Endothelial cell of umbilical vein (primary cell): ENCODE measurements around the gene SLC44A2. TPM values are rescaled to one million over a fixed set of nuclear protein-coding genes. Genes with fewer than 3 reads are reported as not detected.

Source experiments
- BruUV-seq: library from RNA; stranded (reverse); fragments of 400-500 nt; replicated peaks from 2 replicates; lab custom pipeline; 2021; lab: Mats Ljungman, UMichigan
- CTCF ChIA-PET: fragments of 300-600, 350-600 bp; sonication (Branson Sonifier 250); formaldehyde crosslinking; loops from one replicate; lab custom pipeline; 2021; ENCODE audit warnings: antibody characterized with exemption, inconsistent platforms; lab: Charles Lee
- POLR2A ChIA-PET: fragments of 300-600, 350-600 bp; sonication (Branson Sonifier 250); formaldehyde crosslinking; loops from one replicate; lab custom pipeline; 2021; ENCODE audit warnings: antibody characterized with exemption, inconsistent platforms; lab: Charles Lee
- DNase-seq: peaks from one replicate; pipeline ENCODE4 v3.0.0-alpha.2; 2011; ENCODE audit warnings: low read depth, low spot score
- FAIRE-seq: peaks from 2 replicates; lab custom pipeline; 2011; peaks lifted over from hg19 to GRCh38; lab: Jason Lieb, UNC
- H2AFZ ChIP-seq: 2 replicates; pipeline ENCODE4 v1.6.0; 2012; ENCODE audit warnings: low read depth, low read length, control low read depth, inconsistent platforms
- H3K27ac ChIP-seq: 2 replicates; pipeline ENCODE4 v1.5.1; 2011; ENCODE audit warnings: low read depth, mild to moderate bottlenecking, control low read depth, low read length, moderate library complexity; ENCODE audit not compliant: insufficient read depth
- H3K27me3 ChIP-seq, 2 experiments: 2 replicates each; pipeline versions ENCODE4 v1.6.0 to v1.6.1; 2011; ENCODE audit warnings: low read length in 2 of 2, mixed read lengths in 1 of 2; ENCODE audit not compliant: control insufficient read depth in 2 of 2, insufficient read depth in 2 of 2
- H3K36me3 ChIP-seq, 2 experiments: 2 replicates in 1 of 2; 3 replicates in 1 of 2; pipeline ENCODE4 v1.5.1; 2011; ENCODE audit warnings: low read length in 2 of 2, mild to moderate bottlenecking in 1 of 2, moderate library complexity in 1 of 2; ENCODE audit not compliant: control insufficient read depth in 2 of 2, insufficient read depth in 2 of 2; ENCODE audit errors: extremely low read depth in 1 of 2
- H3K4me1 ChIP-seq: 3 replicates; pipeline ENCODE4 v1.5.1; 2011; ENCODE audit warnings: mild to moderate bottlenecking, low read length; ENCODE audit not compliant: control insufficient read depth, insufficient read depth; ENCODE audit errors: extremely low read depth
- H3K4me2 ChIP-seq: 2 replicates; pipeline ENCODE4 v1.6.1; 2011; ENCODE audit warnings: low read length, control low read depth, mixed read lengths; ENCODE audit not compliant: insufficient read depth
- H3K4me3 ChIP-seq, 3 experiments: fragments of 200-600 bp in 1 of 3; sonication (generic), shearing (Covaris generic) in 1 of 3; replicated peaks in 1 of 3; 2 replicates each; pipeline ENCODE4 v1.5.1; 2011 to 2016; ENCODE audit warnings: control low read depth in 3 of 3, low read length in 3 of 3, mild to moderate bottlenecking in 2 of 3, inconsistent platforms in 1 of 3, low read depth in 1 of 3, moderate library complexity in 1 of 3; ENCODE audit not compliant: insufficient read depth in 1 of 3
- H3K79me2 ChIP-seq: 2 replicates; pipeline ENCODE4 v1.6.0; 2012; ENCODE audit warnings: low read length, inconsistent platforms; ENCODE audit not compliant: control insufficient read depth, insufficient read depth
- H3K9ac ChIP-seq: replicated peaks from 2 replicates; pipeline ENCODE3; 2011; ENCODE audit warnings: low read length, control low read depth; ENCODE audit not compliant: insufficient read depth; ENCODE audit errors: extremely low read depth
- H3K9me1 ChIP-seq: replicated peaks from 3 replicates; pipeline ENCODE4 v1.6.0; 2011; ENCODE audit warnings: mild to moderate bottlenecking, low read length; ENCODE audit not compliant: control insufficient read depth, insufficient read depth; ENCODE audit errors: extremely low read depth
- H3K9me3 ChIP-seq: replicated peaks from 2 replicates; pipeline ENCODE4 v1.5.1; 2012; ENCODE audit warnings: low read length, inconsistent platforms; ENCODE audit not compliant: control insufficient read depth, insufficient read depth
- H4K20me1 ChIP-seq: replicated peaks from 2 replicates; pipeline ENCODE3; 2011; ENCODE audit warnings: mild to moderate bottlenecking, low read length; ENCODE audit not compliant: control insufficient read depth, insufficient read depth; ENCODE audit errors: extremely low read depth
- EZH2 ChIP-seq: IDR thresholded peaks from 2 replicates; pipeline ENCODE4 v1.6.1; 2012; ENCODE audit warnings: borderline replicate concordance, low read depth, mild to moderate bottlenecking, moderate library complexity, low read length, inconsistent platforms; ENCODE audit not compliant: severe bottlenecking
- FOS ChIP-seq: IDR thresholded peaks from 2 replicates; pipeline ENCODE4 v1.6.1; 2011; ENCODE audit warnings: mild to moderate bottlenecking, low read length, moderate library complexity, borderline replicate concordance; ENCODE audit not compliant: insufficient read depth
- GATA2 ChIP-seq: IDR thresholded peaks from 2 replicates; pipeline ENCODE4 v1.7.0; 2011; ENCODE audit warnings: low read depth, mild to moderate bottlenecking, moderate library complexity, mixed read lengths, low read length; ENCODE audit not compliant: insufficient read length, insufficient read depth
- JUN ChIP-seq: IDR thresholded peaks from 2 replicates; pipeline ENCODE4 v1.6.1; 2011; ENCODE audit warnings: borderline replicate concordance, low read depth; ENCODE audit not compliant: insufficient read length, insufficient read depth
- MYC ChIP-seq: IDR thresholded peaks from one replicate; pipeline ENCODE4 v1.6.1; 2011; ENCODE audit warnings: mild to moderate bottlenecking, low read depth, low read length
- POLR2A ChIP-seq: IDR thresholded peaks from 2 replicates; pipeline ENCODE4 v1.6.1; 2012; ENCODE audit warnings: low read depth, mild to moderate bottlenecking, control low read depth, low read length
- POLR2AphosphoS5 ChIP-seq: IDR thresholded peaks from 2 replicates; pipeline ENCODE4 v1.6.1; 2012; ENCODE audit warnings: low read depth, mild to moderate bottlenecking, control low read depth, low read length, moderate library complexity; ENCODE audit not compliant: insufficient read depth
- dilution Hi-C: fragments of 300-500 bp; cut with MboI; formaldehyde crosslinking; loops from one replicate; pipeline ENCODE4 v1.15.0; 2019; ENCODE audit warnings: low sequenced_read_pairs; ENCODE audit not compliant: extremely low pct_ligation_motif_present
- intact Hi-C: fragments of 100-400 bp; cut with micrococcal nuclease; formaldehyde crosslinking; loops from one replicate; pipeline ENCODE4 v1.10.0; 2022
- polyA plus RNA-seq, 4 experiments: library from polyadenylated mRNA; depleted of rRNA in 3 of 4; stranded (reverse) in 3 of 4; unstranded in 1 of 4; fragments of >200 nt; gene quantifications; 2 replicates each; pipeline versions ENCODE4 v1.2.1 to v1.2.3, GENCODE V29; 2011 to 2012; ENCODE audit warnings: missing spikeins in 1 of 4
- total RNA-seq: library from RNA; stranded (reverse); gene quantifications from 2 replicates; pipeline ENCODE4 v1.2.3, GENCODE V29; 2021
- TF ChIP-seq, protein P1 (sequence below), 2 donors: IDR thresholded peaks; 1 replicate in 1 of 2; 2 replicates in 1 of 2; pipeline ENCODE4 v1.5.1; 2011; ENCODE audit warnings: low read length in 2 of 2, mild to moderate bottlenecking in 2 of 2, moderate library complexity in 2 of 2, control low read depth in 1 of 2, inconsistent platforms in 1 of 2, low read depth in 1 of 2; ENCODE audit not compliant: insufficient read depth in 1 of 2; ENCODE audit errors: extremely low read depth in 1 of 2
- TF ChIP-seq, protein P2 (sequence below): IDR thresholded peaks from 2 replicates; pipeline ENCODE4 v1.6.1; 2011; ENCODE audit not compliant: insufficient read depth, insufficient read length

Gene SLC44A2
- total and polyA plus RNA-seq, 2 donors (not counting 3 experiments of a cell fraction or from before 2014, with no cell fraction given) = 97.7 to 130 TPM

DNA sequence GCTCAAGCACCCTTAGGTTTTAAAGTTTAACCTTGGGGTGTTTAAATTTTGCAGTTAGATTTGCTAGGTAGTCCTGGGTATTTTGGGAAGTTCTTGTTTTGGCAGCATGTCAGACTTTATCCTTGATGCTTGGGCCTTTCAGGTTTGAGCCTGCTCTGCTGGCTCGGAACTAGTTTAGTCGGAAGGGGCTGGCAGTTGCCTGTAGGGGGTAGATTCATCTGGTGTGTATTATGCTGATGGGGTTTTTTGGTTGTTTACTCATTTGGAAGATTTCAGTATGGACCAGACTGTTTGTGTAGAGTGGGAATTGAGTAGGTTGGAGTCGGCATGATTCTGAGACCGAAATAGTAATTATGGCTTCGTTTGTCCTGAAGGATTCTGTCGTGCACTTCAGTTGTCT lies 43.9 kb downstream of the SLC44A2 start:
- Histone ChIP-seq H3K9me1 (no peaks in the 10 kb centered on the region), H3K4me1 (no peaks in the 10 kb centered on the region), H3K9me3 (no peaks in the 10 kb centered on the region), H3K27me3 (no peaks in the 10 kb centered on the region), H3K36me3 (peaks cover 8 to 23% of the 10 kb centered on the region in 2 experiments), H2AFZ (no peak overlapping the region), H3K9ac (no peak overlapping the region), H4K20me1 (peaks cover 16% of the 10 kb centered on the region), H3K79me2 (peaks cover 97% of the 10 kb centered on the region), H3K4me2 (no peak overlapping the region), H3K4me3 (no peak overlapping the region), H3K27ac (no peak overlapping the region)
- DNase-seq = no peak
- intact Hi-C loops = no loop called here
- peak; percentile 26 for FAIRE-seq
- ChIA-PET CTCF (interaction anchor here (1.0 to 1.6 kb wide), 3 partner anchors 25 to 88 kb away, joined by 3 to 4 read pairs (median 3); no protein-coding TSS in a partner anchor), POLR2A (no interaction called here)
- dilution Hi-C loops = no loop called here
- no peak for TF ChIP-seq GATA2
- TF ChIP-seq POLR2A = no peak
- TF ChIP-seq FOS = no peak
- TF ChIP-seq, protein P1, sequence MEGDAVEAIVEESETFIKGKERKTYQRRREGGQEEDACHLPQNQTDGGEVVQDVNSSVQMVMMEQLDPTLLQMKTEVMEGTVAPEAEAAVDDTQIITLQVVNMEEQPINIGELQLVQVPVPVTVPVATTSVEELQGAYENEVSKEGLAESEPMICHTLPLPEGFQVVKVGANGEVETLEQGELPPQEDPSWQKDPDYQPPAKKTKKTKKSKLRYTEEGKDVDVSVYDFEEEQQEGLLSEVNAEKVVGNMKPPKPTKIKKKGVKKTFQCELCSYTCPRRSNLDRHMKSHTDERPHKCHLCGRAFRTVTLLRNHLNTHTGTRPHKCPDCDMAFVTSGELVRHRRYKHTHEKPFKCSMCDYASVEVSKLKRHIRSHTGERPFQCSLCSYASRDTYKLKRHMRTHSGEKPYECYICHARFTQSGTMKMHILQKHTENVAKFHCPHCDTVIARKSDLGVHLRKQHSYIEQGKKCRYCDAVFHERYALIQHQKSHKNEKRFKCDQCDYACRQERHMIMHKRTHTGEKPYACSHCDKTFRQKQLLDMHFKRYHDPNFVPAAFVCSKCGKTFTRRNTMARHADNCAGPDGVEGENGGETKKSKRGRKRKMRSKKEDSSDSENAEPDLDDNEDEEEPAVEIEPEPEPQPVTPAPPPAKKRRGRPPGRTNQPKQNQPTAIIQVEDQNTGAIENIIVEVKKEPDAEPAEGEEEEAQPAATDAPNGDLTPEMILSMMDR (IDR thresholded peaks at IDR 0.05; ENCODE audit: extremely low read depth in 1 of 2, insufficient read depth in 1 of 2, low read depth in 1 of 2, low read length in 2 of 2) = no peak
- no peak for TF ChIP-seq MYC
- TF ChIP-seq JUN = no peak
- TF ChIP-seq POLR2AphosphoS5 = no peak
- no peak for TF ChIP-seq EZH2
- TF ChIP-seq, protein P2, sequence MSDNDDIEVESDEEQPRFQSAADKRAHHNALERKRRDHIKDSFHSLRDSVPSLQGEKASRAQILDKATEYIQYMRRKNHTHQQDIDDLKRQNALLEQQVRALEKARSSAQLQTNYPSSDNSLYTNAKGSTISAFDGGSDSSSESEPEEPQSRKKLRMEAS = no peak
- BruUV-seq = no TSS peak
